Measurements from ENCODE around the gene ZMYND10. TPM values are rescaled to one million over a fixed set of nuclear protein-coding genes. Genes with fewer than 3 reads are reported as not detected.

ZMYND10 gene
- total RNA-seq, 1 experiment from 2014 or later, result 1.4 TPM

DNA sequence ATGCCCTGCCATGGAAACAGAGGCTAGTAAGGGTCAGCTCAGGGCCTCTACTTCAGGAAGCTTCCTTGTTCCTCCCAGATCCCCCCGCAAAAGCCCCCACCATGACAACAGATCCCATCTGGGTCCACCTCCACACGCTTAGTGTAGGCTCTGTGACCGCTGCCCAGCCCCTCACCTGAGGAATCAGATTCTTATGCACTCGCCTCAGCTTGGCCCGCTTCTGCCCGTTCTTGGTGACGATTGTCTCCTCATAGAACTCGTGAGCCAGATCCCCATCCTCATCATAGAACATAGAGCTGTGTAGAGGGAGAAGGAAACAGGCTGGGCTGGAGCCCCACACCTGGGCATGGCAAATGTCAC, 19.4 kb downstream of the ZMYND10 start:
- Mint-ChIP-seq H3K36me3 (ENCODE audit: insufficient read depth in 1 of 3, low read depth in 3 of 3) (peaks cover 21 to 44% (median 28%) of the 10 kb centered on the region in 3 experiments; a peak in 6 of 7 replicates), H3K9me3 (no peaks in the 10 kb centered on the region), H3K27ac (no peak overlapping the region), H3K4me1 (peaks cover 15 to 31% of the 10 kb centered on the region in 2 experiments), H3K4me3 (peak overlapping the region; percentile 88 to 96; a peak in 4 of 5 replicates), H3K27me3 (ENCODE audit: low read depth) (no peaks in the 10 kb centered on the region; the same call in 1 of the 2 replicates)
- Histone ChIP-seq H2BK15ac (ENCODE audit: low read depth, low read length) (no peak overlapping the region), H3K14ac (ENCODE audit: insufficient read depth, low read length) (no peak overlapping the region), H2AK5ac (ENCODE audit: insufficient read length, low read length) (no peak overlapping the region), H2BK12ac (ENCODE audit: insufficient read length, low read depth, low read length) (no peak overlapping the region), H3K4ac (ENCODE audit: low read depth, low read length) (no peak overlapping the region), H3K79me1 (ENCODE audit: insufficient read depth, low read depth, low read length, poor library complexity, severe bottlenecking) (peaks cover 6% of the 10 kb centered on the region), H3T11ph (ENCODE audit: low read length) (no peak overlapping the region), H3K18ac (ENCODE audit: insufficient read length, low read depth, low read length) (no peak overlapping the region), H3K27ac (ENCODE audit: insufficient read length, low read depth, low read length) (no peak overlapping the region), H2BK20ac (ENCODE audit: low read depth, low read length, poor library complexity, severe bottlenecking) (no peak overlapping the region), H4K20me1 (ENCODE audit: control insufficient read depth, insufficient read depth, insufficient read length) (no peaks in the 10 kb centered on the region), H4K8ac (replicated peaks; ENCODE audit: insufficient read length, low read depth, low read length) (no peak overlapping the region), H3K9ac (ENCODE audit: extremely low read depth, insufficient read length, low read length) (no peak overlapping the region), H2BK120ac (ENCODE audit: low read depth, low read length, poor library complexity, severe bottlenecking) (no peak overlapping the region), H2AFZ (ENCODE audit: low read length) (no peak overlapping the region), H4K5ac (ENCODE audit: insufficient read length, low read depth, low read length) (no peak overlapping the region), H3K79me2 (ENCODE audit: insufficient read depth, low read length) (peaks cover 4% of the 10 kb centered on the region; the same call in 1 of the 2 replicates), H3K9me3 (ENCODE audit: control insufficient read depth, low read depth, low read length) (no peaks in the 10 kb centered on the region), H3K27me3 (ENCODE audit: insufficient read depth, low read length) (no peaks in the 10 kb centered on the region), H3K4me2 (ENCODE audit: insufficient read depth, insufficient read length, low read length) (no peak overlapping the region), H3K4me1 (ENCODE audit: insufficient read depth, low read length) (peaks cover 6% of the 10 kb centered on the region; the same call in 1 of the 2 replicates), H3K23me2 (ENCODE audit: insufficient read length, low read depth, low read length, poor library complexity, severe bottlenecking) (peaks cover 21% of the 10 kb centered on the region), H3K56ac (ENCODE audit: insufficient read length, low read depth, low read length) (no peak overlapping the region), H3K23ac (ENCODE audit: insufficient read length, low read depth, low read length) (no peak overlapping the region), H4K91ac (ENCODE audit: insufficient read length, low read depth, low read length) (no peak overlapping the region), H2BK5ac (ENCODE audit: insufficient read length, low read length) (no peak overlapping the region)
- no peak for DNase-seq
- WGBS (ENCODE audit: extremely low coverage, insufficient read length, low lambda C conversion rate), result no CpG with 5 or more reads among the region's 8 CpGs
- TF ChIP-seq, protein P1, sequence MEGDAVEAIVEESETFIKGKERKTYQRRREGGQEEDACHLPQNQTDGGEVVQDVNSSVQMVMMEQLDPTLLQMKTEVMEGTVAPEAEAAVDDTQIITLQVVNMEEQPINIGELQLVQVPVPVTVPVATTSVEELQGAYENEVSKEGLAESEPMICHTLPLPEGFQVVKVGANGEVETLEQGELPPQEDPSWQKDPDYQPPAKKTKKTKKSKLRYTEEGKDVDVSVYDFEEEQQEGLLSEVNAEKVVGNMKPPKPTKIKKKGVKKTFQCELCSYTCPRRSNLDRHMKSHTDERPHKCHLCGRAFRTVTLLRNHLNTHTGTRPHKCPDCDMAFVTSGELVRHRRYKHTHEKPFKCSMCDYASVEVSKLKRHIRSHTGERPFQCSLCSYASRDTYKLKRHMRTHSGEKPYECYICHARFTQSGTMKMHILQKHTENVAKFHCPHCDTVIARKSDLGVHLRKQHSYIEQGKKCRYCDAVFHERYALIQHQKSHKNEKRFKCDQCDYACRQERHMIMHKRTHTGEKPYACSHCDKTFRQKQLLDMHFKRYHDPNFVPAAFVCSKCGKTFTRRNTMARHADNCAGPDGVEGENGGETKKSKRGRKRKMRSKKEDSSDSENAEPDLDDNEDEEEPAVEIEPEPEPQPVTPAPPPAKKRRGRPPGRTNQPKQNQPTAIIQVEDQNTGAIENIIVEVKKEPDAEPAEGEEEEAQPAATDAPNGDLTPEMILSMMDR (conservative IDR thresholded peaks at IDR 0.05), result no peak
